ENCODE results near the gene SMAD2.

The SMAD2 gene

GRCh38 chr18:47931718-47932103 is 1.3 kb upstream of the SMAD2 start:
- Histone ChIP-seq H3K36me3 (ENCODE audit: control insufficient read depth, insufficient read depth, low read length) (no peaks in the 10 kb centered on the region), H3K9me3 (ENCODE audit: control insufficient read depth, insufficient read depth, low read depth, low read length) (no peaks in the 10 kb centered on the region), H3K4me3 (ENCODE audit: low read depth, low read length) (peak overlapping the region; percentile 84), H3K4me1 (ENCODE audit: control insufficient read depth, insufficient read depth, low read length) (peaks cover 29% of the 10 kb centered on the region), H3K9ac (ENCODE audit: low read length) (peak overlapping the region; percentile 96), H3K27me3 (ENCODE audit: control insufficient read depth, insufficient read depth, low read length) (no peaks in the 10 kb centered on the region), H3K27ac (ENCODE audit: low read depth, low read length) (peak overlapping the region; percentile 97; the same call in 1 of the 2 replicates)

- Histone ChIP-seq H3K27me3 (ENCODE audit: control insufficient read depth, insufficient read depth, low read length) (no peaks in the 10 kb centered on the region), H3K9ac (ENCODE audit: low read length) (peak overlapping the region; percentile 96), H3K4me1 (ENCODE audit: control insufficient read depth, insufficient read depth, low read length) (peaks cover 35% of the 10 kb centered on the region), H3K36me3 (ENCODE audit: control insufficient read depth, insufficient read depth, low read length) (no peaks in the 10 kb centered on the region), H3K9me3 (ENCODE audit: control insufficient read depth, insufficient read depth, low read depth, low read length) (no peaks in the 10 kb centered on the region), H3K27ac (ENCODE audit: low read depth, low read length) (peak overlapping the region; percentile 97), H3K4me3 (ENCODE audit: low read depth, low read length) (peak overlapping the region; percentile 84)
Observed at GRCh38 chr18:47930931-47931717, 665 bp upstream of the SMAD2 start.

GRCh38 chr18:47929681-47930198 is 719 bp downstream of the SMAD2 start:
- H3K27ac ChIP-seq (ENCODE audit: low read depth, low read length), result peak overlapping the region; percentile 95
- H3K4me1 ChIP-seq (ENCODE audit: control insufficient read depth, insufficient read depth, low read length), result peaks cover 44% of the 10 kb centered on the region
- peak overlapping the region; percentile 81 for H3K4me3 ChIP-seq (ENCODE audit: low read depth, low read length)

GRCh38 chr18:47928466-47928865 is 2.0 kb downstream of the SMAD2 start:
- H3K36me3 ChIP-seq (ENCODE audit: control insufficient read depth, insufficient read depth, low read length), result no peaks in the 10 kb centered on the region
- peaks cover 47% of the 10 kb centered on the region for H3K4me1 ChIP-seq (ENCODE audit: control insufficient read depth, insufficient read depth, low read length)
- peak overlapping the region; percentile 95 for H3K27ac ChIP-seq (ENCODE audit: low read depth, low read length)
- H3K4me3 ChIP-seq (ENCODE audit: low read depth, low read length), result peak overlapping the region; percentile 81
- H3K9ac ChIP-seq (ENCODE audit: low read length), result peak overlapping the region; percentile 49
- no peaks in the 10 kb centered on the region for H3K27me3 ChIP-seq (ENCODE audit: control insufficient read depth, insufficient read depth, low read length)
- no peaks in the 10 kb centered on the region for H3K9me3 ChIP-seq (ENCODE audit: control insufficient read depth, insufficient read depth, low read depth, low read length)

More at GRCh38 chr18:47929681-47930198, 719 bp downstream of the SMAD2 start:
- H3K9me3 ChIP-seq (ENCODE audit: control insufficient read depth, insufficient read depth, low read depth, low read length), result no peaks in the 10 kb centered on the region
- no peaks in the 10 kb centered on the region for H3K27me3 ChIP-seq (ENCODE audit: control insufficient read depth, insufficient read depth, low read length)
- H3K9ac ChIP-seq (ENCODE audit: low read length), result peak overlapping the region; percentile 88
- H3K36me3 ChIP-seq (ENCODE audit: control insufficient read depth, insufficient read depth, low read length), result no peaks in the 10 kb centered on the region

- Histone ChIP-seq H3K9me3 (ENCODE audit: control insufficient read depth, insufficient read depth, low read depth, low read length) (no peaks in the 10 kb centered on the region), H3K4me1 (ENCODE audit: control insufficient read depth, insufficient read depth, low read length) (peaks cover 49% of the 10 kb centered on the region), H3K9ac (ENCODE audit: low read length) (peak overlapping the region; percentile 4), H3K4me3 (ENCODE audit: low read depth, low read length) (no peak overlapping the region), H3K36me3 (ENCODE audit: control insufficient read depth, insufficient read depth, low read length) (no peaks in the 10 kb centered on the region), H3K27ac (ENCODE audit: low read depth, low read length) (no peak overlapping the region), H3K27me3 (ENCODE audit: control insufficient read depth, insufficient read depth, low read length) (no peaks in the 10 kb centered on the region)
Observed at GRCh38 chr18:47926101-47926850, 4.2 kb downstream of the SMAD2 start.

- no peaks in the 10 kb centered on the region for H3K27me3 ChIP-seq (ENCODE audit: control insufficient read depth, insufficient read depth, low read length)
- 0 out of 2 replicates have a peak, but pooled peaks cover 4% of the 10 kb centered on the region for H3K36me3 ChIP-seq (ENCODE audit: control insufficient read depth, insufficient read depth, low read length)
- no peak overlapping the region for H3K9ac ChIP-seq (ENCODE audit: low read length)
- no peak overlapping the region for H3K4me3 ChIP-seq (ENCODE audit: low read depth, low read length)
- 0 out of 2 replicates have a peak overlapping the region, but pooled peaks have one; percentile 46 for H3K27ac ChIP-seq (ENCODE audit: low read depth, low read length)
- peaks cover 77% of the 10 kb centered on the region for H3K4me1 ChIP-seq (ENCODE audit: control insufficient read depth, insufficient read depth, low read length)
- no peaks in the 10 kb centered on the region for H3K9me3 ChIP-seq (ENCODE audit: control insufficient read depth, insufficient read depth, low read depth, low read length)
Observed at GRCh38 chr18:47919916-47920315, 10.5 kb downstream of the SMAD2 start.

- peak overlapping the region; percentile 20 for H3K9ac ChIP-seq (ENCODE audit: low read length)
Observed at GRCh38 chr18:47917923-47918610, 12.4 kb downstream of the SMAD2 start.

GRCh38 chr18:47915930-47916329 is 14.5 kb downstream of the SMAD2 start:
- H3K27me3 ChIP-seq (ENCODE audit: control insufficient read depth, insufficient read depth, low read length), result no peaks in the 10 kb centered on the region
- no peak overlapping the region for H3K9ac ChIP-seq (ENCODE audit: low read length)
- no peak overlapping the region for H3K4me3 ChIP-seq (ENCODE audit: low read depth, low read length)
- peaks cover 4% of the 10 kb centered on the region; the same call in 1 of the 2 replicates for H3K36me3 ChIP-seq (ENCODE audit: control insufficient read depth, insufficient read depth, low read length)
- H3K27ac ChIP-seq (ENCODE audit: low read depth, low read length), result no peak overlapping the region
- no peaks in the 10 kb centered on the region for H3K9me3 ChIP-seq (ENCODE audit: control insufficient read depth, insufficient read depth, low read depth, low read length)
- peaks cover 59% of the 10 kb centered on the region for H3K4me1 ChIP-seq (ENCODE audit: control insufficient read depth, insufficient read depth, low read length)

More at GRCh38 chr18:47917923-47918610, 12.4 kb downstream of the SMAD2 start:
- Histone ChIP-seq H3K4me1 (ENCODE audit: control insufficient read depth, insufficient read depth, low read length) (peaks cover 72% of the 10 kb centered on the region), H3K27me3 (ENCODE audit: control insufficient read depth, insufficient read depth, low read length) (no peaks in the 10 kb centered on the region), H3K4me3 (ENCODE audit: low read depth, low read length) (peak overlapping the region; percentile 48), H3K27ac (ENCODE audit: low read depth, low read length) (peak overlapping the region; percentile 8), H3K9me3 (ENCODE audit: control insufficient read depth, insufficient read depth, low read depth, low read length) (no peaks in the 10 kb centered on the region), H3K36me3 (ENCODE audit: control insufficient read depth, insufficient read depth, low read length) (0 out of 2 replicates have a peak, but pooled peaks cover 4% of the 10 kb centered on the region)

GRCh38 chr18:47915229-47915628 is 15.2 kb downstream of the SMAD2 start:
- H3K36me3 ChIP-seq (ENCODE audit: control insufficient read depth, insufficient read depth, low read length), result peaks cover 8% of the 10 kb centered on the region; the same call in 1 of the 2 replicates
- H3K9ac ChIP-seq (ENCODE audit: low read length), result no peak overlapping the region
- H3K4me1 ChIP-seq (ENCODE audit: control insufficient read depth, insufficient read depth, low read length), result peaks cover 53% of the 10 kb centered on the region
- H3K4me3 ChIP-seq (ENCODE audit: low read depth, low read length), result no peak overlapping the region
- H3K27me3 ChIP-seq (ENCODE audit: control insufficient read depth, insufficient read depth, low read length), result no peaks in the 10 kb centered on the region
- H3K27ac ChIP-seq (ENCODE audit: low read depth, low read length), result no peak overlapping the region
- H3K9me3 ChIP-seq (ENCODE audit: control insufficient read depth, insufficient read depth, low read depth, low read length), result no peaks in the 10 kb centered on the region

GRCh38 chr18:47912794-47913585 is 17.5 kb downstream of the SMAD2 start:
- Histone ChIP-seq H3K9me3 (ENCODE audit: control insufficient read depth, insufficient read depth, low read depth, low read length) (no peaks in the 10 kb centered on the region), H3K27ac (ENCODE audit: low read depth, low read length) (no peak overlapping the region), H3K36me3 (ENCODE audit: control insufficient read depth, insufficient read depth, low read length) (peaks cover 17% of the 10 kb centered on the region; the same call in 1 of the 2 replicates), H3K4me1 (ENCODE audit: control insufficient read depth, insufficient read depth, low read length) (peaks cover 31% of the 10 kb centered on the region), H3K9ac (ENCODE audit: low read length) (no peak overlapping the region), H3K4me3 (ENCODE audit: low read depth, low read length) (no peak overlapping the region), H3K27me3 (ENCODE audit: control insufficient read depth, insufficient read depth, low read length) (no peaks in the 10 kb centered on the region)
